Stimulated activated CD8-positive, alpha-beta memory T cell treated with anti-CD3 and anti-CD28 coated beads, Interleukin-7, amount 100 ng/mL, for 48 hours (primary cell): Measurements from ENCODE around the gene WDR72.

ENCODE experiments used
- DNase-seq, 2 donors: peaks; one replicate each; pipeline ENCODE4 v3.0.0-alpha.2; 2020; ENCODE audit warnings: low read depth in 1 of 2; ENCODE audit errors: extremely low read depth in 1 of 2

WDR72 gene

DNA sequence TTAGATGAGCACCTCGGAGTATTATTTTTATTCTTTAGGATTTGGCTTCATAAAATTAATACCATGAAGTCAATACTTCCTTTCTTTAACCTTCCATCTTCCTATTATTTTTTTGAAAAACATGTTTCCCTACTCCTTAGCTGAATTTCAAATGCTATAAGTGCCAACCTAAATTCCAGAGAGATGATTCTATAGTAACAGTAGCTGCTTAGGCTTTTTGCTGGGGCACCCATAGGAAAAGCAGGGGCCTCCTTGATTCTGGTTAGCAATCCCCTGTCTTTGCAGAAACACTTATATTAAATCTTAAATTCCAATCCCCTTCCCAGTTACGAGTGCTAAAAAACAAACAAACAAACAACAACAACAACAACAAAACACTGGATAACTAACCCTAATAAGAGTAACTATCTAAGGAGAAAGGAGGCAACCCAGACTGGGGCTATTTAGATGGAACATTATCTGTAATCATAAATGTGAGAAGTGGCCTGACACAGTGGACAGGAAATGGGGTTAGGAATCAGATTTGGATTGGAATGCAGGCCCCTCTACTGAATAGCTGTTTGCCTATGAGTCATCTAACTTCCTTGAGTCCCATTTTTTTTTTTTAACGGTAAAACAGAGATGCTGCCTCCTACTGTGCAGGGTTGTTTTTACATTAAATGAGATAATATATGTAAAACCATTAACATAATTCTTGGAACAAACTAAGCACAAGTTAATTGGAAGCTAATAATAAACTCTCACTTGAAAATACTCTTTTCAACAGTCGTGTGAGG, 148.1 kb downstream of the WDR72 start:
- DNase-seq, result no peak

DNA sequence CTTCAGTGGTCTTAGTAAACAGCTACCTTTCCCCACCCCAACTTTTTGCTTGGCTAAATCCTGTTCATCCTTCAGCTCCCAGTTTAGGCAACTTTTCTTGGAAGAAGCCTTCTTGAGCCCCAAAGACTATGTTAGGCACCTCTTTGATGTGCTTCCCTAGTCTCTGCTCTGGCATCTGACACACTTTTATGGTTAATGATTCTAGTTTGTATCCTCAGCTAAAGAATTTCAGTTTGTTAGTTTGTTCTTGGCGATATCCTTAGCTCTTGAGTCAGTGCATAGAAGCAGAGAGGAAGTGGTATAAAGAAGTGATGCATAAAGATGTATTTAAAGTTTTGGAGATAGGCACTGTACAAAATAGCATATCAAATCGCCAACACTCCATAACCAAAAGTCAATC, 168.4 kb downstream of the WDR72 start:
- DNase-seq, result no peak

DNA sequence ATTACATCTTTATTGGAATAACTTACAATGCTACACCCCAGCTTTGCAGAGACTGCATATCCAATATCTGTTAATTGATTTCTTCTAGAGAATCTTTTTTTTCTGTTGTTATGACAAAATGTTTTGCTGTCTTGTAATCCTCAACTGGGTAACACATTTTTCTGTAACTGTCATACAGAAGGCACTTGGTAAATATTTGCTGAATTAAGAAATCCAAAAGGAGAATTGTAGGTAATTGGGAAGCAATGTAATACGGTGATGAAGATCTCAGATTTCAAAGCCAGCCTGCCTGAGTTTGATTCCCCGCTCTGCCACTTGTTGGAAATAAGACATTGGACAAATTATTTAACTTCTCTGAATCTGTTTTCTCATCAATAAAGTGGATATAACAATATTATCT, 169.1 kb downstream of the WDR72 start:
- no peak for DNase-seq

DNA sequence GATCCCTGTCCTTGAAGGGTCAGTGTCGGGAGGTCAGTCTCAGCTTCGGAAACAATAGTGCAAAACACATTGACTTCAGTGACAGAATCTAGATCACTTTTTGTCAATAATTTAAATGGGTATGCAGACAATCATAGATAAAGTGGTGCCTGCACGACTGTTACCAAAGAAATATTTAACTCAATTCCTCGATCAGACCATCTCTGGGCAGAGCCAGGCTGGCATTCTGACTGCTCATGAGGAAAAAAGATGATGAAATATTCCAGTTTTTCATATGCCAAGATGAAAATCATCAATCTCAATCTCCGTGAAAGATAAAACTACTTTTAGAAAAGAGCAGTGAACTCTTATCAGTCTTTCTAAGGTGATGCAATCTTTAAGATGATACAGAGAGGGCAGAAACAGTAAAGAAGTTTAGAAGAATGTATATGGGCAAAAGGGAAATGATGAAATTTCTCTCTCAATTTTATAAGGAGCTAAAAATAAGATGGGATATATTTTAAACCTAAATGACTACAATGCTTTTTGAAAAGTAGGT, 169.9 kb downstream of the WDR72 start:
- no peak for DNase-seq

DNA sequence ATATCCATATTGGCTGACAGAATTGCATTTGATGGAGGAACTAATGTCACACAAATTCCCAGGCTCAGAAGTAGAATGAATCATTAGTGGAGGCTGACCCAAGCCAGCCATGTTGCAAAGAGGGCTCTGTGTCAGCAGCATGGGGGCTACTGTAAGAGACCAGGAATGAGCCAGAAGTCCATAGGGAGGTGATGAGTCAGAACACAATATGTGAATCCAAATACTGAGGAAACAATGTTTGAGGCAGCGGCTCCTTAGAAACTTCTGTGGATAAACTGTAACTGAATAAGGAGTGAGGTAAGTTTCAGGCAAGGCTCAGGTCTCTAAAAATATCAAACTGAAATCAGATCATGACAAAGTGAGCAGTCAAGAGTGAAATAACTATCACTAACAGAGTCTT, 170.7 kb downstream of the WDR72 start:
- no peak for DNase-seq

DNA sequence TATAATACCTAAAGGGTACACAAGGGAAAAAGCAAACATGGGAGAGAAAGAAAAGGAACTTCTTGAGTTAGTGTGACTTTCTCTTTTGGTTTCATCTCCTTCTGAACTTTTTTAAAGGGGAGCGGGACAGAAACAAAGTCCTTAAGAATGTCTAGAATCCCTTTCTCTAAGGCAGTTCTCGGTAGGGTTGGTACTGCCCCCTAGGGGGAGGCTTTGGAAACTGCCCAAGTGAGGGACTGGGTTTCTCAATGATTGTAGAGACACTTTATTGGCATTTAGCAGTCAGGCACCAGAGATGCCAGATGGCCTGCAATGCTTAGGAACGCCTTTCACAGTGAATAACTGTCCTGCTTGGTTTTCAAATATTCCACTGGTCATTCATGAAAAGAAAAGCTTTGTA, 172.7 kb downstream of the WDR72 start:
- peak in 1 of 2 donors; percentile 0 for DNase-seq

DNA sequence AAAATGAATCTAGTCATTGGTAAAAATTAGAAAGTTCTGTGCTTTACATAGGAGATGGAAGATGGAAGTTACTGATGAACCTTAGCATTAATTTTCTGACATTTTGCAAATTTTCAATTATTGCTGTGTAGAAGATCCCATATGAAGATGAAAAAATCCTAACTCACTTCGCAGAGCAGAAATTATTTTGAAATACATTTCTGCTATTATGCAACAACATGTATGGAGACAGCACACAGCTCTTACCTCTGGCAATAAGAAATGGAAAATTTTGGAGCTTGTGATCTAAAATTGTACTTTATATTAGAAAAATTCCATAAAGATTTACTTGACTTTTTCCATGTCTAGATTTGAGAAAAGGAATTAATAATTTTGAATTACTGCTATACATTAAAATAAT, 177.9 kb downstream of the WDR72 start:
- DNase-seq, result no peak

DNA sequence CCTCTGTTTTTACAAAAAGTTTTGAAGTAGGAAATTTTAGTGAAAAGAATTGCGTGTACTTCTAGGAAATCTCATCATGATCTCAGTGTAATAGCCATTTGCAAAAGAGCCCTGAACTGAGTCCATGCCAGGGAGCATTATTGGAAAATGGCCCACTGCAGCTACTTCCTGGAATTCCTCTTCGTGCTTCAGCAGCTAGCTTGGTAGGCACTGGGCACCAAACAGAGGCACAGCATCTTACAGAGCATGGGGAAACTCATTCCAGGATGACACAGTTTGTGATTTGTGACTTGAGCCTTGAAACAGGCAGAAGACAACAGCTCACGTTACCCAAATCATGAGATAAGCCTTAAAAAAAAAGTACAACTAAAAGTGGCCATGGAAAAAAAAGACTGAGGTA, 179.1 kb downstream of the WDR72 start:
- DNase-seq, result no peak

DNA sequence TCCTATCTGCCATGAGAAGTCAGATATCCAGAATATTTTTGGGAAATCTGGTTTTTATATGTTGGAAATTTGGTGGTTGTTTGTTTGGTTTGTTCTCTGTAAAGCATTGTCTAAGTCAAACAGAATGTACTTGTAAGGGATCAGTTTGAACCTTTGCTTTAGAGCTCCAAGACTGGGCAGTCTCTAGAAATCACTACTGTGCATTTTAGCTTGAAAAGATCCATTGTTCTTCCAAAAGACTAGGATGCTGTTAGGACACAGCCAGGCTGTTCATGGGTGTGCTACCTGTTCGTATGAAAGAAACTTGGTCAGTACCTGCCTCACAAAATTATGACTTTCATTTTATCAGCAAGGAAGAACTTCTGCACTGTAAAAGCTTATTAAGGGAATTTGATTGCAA, 182.6 kb downstream of the WDR72 start:
- DNase-seq, result no peak

DNA sequence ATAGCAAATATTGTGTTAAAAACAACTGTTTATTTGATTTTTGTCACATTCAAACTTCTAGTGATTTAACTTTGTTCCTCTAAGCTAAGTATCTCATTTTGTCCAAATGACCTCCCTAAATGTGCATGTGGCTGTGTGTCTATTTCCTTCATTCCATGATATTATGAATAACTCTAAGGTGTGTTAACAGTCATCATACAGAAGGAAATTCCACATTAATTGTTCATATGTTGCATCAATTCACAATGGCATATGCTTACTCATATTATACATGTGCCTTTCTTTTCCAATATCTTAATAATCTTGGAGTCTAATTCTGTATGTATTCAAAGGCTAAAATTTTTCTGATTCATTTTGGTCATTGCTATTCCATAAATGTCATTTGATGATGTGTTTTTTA, 186.4 kb downstream of the WDR72 start:
- DNase-seq, result no peak

DNA sequence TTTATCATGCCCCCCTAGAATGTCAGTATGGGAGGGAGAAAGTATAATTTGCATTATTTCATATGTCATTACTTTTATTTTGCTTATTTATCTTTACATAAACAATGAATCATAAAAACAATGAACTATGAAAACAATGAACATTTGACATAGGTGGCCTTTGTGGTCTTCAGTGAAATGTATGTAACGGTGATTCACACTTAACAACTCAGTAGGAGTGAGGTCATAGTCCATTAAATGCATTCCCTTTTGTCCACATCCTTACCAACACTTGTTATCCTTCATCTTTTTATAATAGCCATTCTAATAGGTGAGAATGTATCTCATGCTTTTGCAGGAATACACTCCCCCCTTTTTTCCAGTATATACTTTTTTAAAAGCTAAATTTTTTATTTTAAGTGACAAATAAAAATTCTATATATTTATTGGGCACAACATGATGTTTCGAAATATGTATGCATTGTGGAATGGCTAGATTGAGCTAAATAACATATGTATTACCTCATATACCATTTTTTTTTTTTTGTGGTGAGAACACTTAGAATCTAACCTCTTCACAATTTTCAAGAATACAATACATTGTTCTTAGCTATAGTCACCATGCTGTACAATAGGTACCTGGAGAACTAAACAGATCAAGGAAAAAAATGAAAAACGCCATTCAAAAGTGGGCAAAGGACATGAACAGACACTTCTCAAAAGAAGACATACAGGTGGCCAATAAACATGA, 189.5 kb downstream of the WDR72 start:
- DNase-seq, result no peak

DNA sequence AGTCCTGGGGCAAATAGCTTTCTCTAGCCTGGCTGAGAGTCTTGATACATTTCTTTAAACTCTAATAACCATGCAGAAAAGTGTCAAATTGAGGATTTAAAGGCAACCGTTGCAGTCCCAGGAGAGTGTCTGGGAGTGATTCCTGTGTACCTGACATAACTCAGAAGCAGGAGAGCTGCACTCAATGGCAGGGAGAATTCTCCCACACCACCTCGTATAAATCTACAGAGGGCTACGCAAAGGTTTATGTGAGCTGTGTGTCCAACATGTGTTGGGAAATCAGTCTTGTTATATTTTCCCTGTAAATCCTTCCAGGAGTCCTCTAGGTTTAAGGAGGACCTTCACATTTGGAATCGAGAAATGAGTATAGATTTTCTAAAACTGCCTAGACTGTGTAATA, 192.6 kb downstream of the WDR72 start:
- DNase-seq, result no peak

DNA sequence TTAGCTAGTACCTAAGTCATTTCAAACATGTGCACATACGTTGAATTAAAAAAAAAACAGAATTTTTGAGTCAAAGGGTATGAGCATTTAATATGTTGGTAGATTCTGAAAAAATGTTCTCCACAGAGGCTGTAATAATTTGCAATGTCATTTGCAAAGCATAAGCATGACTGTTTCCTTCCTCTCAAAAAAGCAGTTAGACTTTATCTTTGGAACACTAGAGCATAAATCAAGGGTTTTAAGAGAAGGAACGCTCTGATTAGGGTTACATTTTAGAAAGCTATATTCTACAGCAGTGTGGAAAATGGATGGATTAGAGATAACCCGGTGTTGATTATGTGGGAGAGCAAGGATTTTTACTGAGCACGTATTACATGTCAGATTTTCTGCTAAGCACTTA, 193.7 kb downstream of the WDR72 start:
- no peak for DNase-seq

DNA sequence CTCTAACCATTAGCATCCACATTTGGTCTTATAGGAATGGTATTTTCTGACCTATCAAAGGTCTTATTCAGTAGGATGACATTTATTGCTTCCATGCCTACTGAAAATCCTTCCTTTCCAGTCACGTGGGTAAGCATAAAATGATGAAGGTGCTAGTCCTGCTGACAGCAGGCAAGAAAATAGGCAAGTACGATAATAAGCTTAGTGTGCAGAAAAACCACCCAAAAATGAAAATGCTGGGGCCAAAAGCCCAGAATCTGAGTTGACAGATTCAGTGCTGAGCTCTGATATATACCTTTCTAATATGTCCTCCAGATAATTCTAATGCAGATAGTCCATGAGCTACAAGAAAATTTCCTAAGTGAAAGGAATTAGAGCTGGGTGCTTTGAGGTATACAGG, 194.8 kb downstream of the WDR72 start:
- no peak for DNase-seq

DNA sequence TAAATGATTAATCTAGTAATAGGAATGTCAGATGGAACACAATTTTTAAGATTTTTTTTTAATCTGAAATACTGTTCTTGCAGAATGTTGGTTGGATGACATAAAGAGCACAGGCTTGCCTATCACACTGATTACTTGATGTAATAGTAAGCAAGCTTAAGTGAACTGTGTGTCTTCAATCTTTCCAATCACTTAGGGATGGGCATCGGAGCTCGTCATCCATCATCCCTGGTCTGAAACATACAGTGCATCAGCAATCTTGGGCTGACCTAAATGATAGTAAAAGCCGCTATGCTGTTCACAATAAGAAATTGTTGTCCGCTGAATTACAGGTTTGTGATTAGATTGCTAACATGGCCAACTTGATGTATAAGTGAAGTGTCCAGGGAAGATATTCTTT, 195.8 kb downstream of the WDR72 start:
- no peak for DNase-seq

DNA sequence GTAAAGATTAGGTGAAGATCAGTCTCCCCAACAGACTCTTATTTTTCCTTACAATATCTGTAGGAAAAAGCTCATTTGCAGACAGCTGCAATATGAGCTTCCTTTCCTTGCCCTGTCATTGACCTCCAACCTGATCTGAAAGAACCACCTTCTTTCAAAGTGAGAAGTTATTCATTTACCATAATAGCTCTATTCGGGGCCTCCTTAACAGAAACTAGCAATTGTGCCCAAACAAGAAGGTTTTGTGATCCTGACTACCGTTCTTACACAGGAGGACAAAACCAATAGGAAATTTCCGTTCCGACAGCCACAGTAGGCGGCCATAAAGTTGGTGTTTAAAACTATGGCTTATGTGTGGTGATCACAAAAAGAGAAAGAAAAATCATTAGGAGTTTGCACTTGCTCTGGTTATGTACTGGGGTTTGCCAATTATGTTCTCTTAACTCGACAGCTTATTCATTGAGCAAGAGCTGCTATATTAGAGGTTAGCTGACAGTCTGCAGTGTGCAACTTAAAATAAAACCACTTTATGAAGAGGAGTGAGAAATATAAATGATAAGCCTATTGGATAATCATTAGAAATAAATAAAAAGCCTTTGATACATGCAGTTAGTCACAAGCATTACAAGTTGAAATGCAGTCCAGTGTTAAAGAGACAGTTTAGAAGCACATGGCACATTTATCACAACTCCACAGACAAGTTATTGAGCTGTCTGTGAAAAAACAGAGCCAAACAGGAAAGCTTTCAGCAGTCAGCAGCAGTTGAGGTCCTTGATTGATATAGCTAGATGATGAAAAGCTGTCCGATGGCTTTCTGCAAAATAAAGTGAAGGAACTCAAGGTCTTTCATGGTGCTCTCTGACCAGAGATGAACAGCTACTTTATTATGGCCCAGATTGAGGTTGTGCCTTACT, 199.8 kb downstream of the WDR72 start:
- no peak for DNase-seq

DNA sequence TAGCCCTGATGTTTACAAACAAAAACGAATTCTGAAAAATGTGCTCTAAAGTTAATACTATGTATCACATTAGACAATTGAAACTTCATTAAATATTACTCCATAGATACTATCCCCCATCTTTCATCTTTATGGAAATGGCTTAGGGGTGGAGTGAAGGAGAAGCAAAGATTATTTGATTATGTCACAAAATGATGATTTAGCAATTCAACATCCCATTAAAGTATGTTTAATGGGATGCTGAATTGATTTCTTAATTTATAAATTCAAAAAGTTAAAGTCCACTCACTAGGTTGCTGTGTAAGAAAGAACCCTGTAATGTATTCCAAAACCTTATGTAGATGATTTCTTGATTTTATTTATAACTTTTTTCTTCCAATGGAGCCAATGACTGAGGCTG, 201.1 kb downstream of the WDR72 start:
- DNase-seq, result no peak

DNA sequence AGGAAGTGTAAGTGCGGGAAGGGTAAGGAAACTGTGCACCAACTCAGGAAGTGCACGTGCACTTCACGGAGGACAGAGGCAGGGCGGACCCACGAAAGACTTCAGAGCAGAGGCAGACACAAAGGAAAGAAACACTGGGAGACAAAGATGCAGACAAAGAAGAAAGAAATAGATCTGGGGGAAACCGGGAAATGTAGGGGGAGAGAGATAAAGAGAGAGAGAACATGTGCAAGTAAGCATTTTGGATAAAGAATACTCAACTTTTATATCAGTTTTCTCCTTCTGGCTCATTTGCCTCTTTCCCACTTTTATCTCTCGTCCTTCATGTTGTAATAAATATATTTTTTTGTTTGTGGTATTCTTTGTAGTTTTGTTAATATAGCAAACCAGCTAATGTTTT, 204.2 kb downstream of the WDR72 start:
- DNase-seq, result no peak

DNA sequence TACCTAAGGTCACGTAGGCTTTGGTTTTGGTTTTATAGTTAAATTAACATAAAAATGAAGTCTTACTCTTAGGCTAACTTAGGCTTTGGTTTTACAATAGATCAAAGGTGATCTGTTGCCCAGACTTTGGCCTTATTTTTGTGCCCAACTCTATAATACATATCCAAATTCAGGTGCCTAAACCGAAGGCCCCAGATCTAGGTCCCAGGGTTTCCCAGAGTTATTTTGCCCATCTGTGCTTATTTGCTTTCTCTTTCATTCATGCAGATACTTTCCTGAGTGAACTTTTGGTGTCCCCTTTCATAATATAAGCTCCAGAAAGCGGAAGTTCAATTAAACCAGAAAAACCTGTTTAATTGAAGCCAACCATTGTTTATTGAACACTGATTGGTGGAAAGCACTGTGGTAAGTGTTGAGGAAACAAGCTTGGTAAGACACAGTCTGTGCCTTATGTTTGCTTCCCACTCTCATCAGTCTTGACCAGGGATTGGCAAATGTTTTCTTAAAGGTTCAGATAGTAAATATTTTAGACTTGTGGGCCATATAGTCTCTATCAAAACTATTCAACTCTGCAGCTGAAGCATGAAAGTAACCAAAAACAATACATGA, 209.7 kb downstream of the WDR72 start:
- DNase-seq, result no peak

DNA sequence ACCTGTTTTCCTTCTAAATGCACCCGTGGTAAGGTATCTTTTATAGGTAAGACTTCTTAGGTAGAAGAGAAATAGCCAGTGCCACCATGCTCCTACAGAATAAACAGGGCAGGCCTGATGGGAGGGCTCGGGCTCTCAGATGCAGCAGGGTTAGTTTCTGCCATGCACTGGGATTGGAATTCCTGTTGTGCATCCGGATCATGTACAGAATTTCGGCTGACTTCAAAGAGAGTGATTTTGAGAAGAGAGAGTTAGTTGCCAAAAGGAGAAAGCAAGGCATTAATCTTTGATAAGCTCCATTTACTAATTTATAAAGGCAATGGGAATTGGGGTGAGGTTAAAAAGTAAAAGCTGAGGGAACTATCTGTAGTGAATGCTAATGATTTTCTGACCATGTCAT, 211.2 kb downstream of the WDR72 start:
- no peak for DNase-seq
